Measurements from ENCODE around the gene CFAP61.

DNA sequence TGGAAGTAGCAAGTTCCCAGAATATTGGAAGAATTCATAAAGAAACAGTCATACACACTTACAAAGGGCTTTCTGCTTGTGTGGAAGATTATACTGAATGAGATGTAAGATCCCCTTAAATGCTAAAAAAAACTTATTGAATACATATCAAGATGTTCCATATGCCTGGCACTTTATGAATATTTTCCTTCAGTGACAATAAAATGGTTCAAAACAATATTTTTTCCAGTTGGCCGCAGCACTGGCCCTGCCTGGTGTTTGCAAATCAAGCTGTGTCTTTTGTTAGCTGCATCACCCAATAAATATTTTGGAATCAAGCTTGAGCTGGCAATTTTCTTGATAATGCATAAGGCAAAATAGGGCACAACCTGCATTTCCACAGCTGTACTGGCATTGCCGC lies 51.2 kb downstream of the CFAP61 start:
- TF ChIP-seq, protein P1, sequence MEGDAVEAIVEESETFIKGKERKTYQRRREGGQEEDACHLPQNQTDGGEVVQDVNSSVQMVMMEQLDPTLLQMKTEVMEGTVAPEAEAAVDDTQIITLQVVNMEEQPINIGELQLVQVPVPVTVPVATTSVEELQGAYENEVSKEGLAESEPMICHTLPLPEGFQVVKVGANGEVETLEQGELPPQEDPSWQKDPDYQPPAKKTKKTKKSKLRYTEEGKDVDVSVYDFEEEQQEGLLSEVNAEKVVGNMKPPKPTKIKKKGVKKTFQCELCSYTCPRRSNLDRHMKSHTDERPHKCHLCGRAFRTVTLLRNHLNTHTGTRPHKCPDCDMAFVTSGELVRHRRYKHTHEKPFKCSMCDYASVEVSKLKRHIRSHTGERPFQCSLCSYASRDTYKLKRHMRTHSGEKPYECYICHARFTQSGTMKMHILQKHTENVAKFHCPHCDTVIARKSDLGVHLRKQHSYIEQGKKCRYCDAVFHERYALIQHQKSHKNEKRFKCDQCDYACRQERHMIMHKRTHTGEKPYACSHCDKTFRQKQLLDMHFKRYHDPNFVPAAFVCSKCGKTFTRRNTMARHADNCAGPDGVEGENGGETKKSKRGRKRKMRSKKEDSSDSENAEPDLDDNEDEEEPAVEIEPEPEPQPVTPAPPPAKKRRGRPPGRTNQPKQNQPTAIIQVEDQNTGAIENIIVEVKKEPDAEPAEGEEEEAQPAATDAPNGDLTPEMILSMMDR (IDR thresholded peaks at IDR 0.05), result no peak
- TF ChIP-seq POLR2A (IDR thresholded peaks at IDR 0.05), result no peak

Measured in adrenal gland (tissue), 5 donors.